PFSK-1 (cell line): ENCODE results near the gene RBFOX1.

Experiments used
- POLR2AphosphoS5 ChIP-seq: IDR thresholded peaks from 2 replicates; pipeline ENCODE4 v1.6.1; 2012; ENCODE audit warnings: low read depth, mild to moderate bottlenecking, control low read depth, low read length, moderate library complexity
- SIN3A ChIP-seq: IDR thresholded peaks from 2 replicates; pipeline ENCODE4 v1.6.1; 2012; ENCODE audit warnings: mild to moderate bottlenecking, low read length, moderate library complexity, borderline replicate concordance; ENCODE audit not compliant: insufficient read depth
- TF ChIP-seq, protein P1 (sequence below), 2 experiments: IDR thresholded peaks; 2 replicates each; pipeline versions ENCODE4 v1.6.1 to v1.8.0; 2011 to 2012; ENCODE audit warnings: low read depth in 2 of 2, low read length in 2 of 2, control low read depth in 1 of 2, inconsistent platforms in 1 of 2, mild to moderate bottlenecking in 1 of 2, moderate library complexity in 1 of 2; ENCODE audit not compliant: insufficient read depth in 1 of 2

DNA sequence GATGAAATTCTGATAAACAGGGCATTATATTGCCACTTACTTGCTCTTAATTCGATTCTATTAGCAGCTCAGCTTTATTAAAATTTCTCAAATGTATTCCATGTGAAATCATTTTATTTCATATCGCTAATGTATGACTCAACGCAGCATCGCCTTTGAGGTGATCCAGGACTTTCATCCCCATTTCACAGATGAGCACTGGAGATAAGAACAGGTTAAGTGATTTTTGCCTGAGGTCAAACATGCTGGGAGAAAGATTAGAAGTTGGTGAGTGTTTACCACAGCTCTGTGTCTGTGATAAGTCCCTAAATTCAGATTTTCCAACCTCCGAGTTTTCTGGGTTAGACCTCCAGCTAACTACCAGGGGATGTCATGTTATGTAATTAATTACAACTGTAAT lies 43.6 kb downstream of the RBFOX1 start:
- TF ChIP-seq, protein P1, sequence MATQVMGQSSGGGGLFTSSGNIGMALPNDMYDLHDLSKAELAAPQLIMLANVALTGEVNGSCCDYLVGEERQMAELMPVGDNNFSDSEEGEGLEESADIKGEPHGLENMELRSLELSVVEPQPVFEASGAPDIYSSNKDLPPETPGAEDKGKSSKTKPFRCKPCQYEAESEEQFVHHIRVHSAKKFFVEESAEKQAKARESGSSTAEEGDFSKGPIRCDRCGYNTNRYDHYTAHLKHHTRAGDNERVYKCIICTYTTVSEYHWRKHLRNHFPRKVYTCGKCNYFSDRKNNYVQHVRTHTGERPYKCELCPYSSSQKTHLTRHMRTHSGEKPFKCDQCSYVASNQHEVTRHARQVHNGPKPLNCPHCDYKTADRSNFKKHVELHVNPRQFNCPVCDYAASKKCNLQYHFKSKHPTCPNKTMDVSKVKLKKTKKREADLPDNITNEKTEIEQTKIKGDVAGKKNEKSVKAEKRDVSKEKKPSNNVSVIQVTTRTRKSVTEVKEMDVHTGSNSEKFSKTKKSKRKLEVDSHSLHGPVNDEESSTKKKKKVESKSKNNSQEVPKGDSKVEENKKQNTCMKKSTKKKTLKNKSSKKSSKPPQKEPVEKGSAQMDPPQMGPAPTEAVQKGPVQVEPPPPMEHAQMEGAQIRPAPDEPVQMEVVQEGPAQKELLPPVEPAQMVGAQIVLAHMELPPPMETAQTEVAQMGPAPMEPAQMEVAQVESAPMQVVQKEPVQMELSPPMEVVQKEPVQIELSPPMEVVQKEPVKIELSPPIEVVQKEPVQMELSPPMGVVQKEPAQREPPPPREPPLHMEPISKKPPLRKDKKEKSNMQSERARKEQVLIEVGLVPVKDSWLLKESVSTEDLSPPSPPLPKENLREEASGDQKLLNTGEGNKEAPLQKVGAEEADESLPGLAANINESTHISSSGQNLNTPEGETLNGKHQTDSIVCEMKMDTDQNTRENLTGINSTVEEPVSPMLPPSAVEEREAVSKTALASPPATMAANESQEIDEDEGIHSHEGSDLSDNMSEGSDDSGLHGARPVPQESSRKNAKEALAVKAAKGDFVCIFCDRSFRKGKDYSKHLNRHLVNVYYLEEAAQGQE (IDR thresholded peaks at IDR 0.05; ENCODE audit: insufficient read depth in 1 of 2, low read depth in 2 of 2, low read length in 2 of 2), result no peak
- TF ChIP-seq POLR2AphosphoS5 (no peak), SIN3A (no peak)
